H1 (cell line): ENCODE data around the gene CFB. TPM values are rescaled to one million over a fixed set of nuclear protein-coding genes. Genes with fewer than 3 reads are reported as not detected.

Experiments
- ASH2L ChIP-seq: fragments of 200-600, 300-600 bp; sonication (generic); IDR thresholded peaks from one replicate; pipeline ENCODE4 v1.7.1; 2017; ENCODE audit warnings: low read length
- BACH1 ChIP-seq: IDR thresholded peaks from 2 replicates; pipeline ENCODE4 v1.6.1; 2012; ENCODE audit warnings: low read length, improper control_type of control experiment
- BCL11A ChIP-seq, 2 experiments: IDR thresholded peaks; one replicate each; pipeline ENCODE4 v1.6.1; 2011; ENCODE audit warnings: low read depth in 2 of 2, low read length in 2 of 2, mild to moderate bottlenecking in 2 of 2
- CBX5 ChIP-seq: fragments of 300-800, 300-1000 bp; sonication (generic); IDR thresholded peaks from 2 replicates; pipeline ENCODE4 v1.7.1; 2016; ENCODE audit warnings: antibody characterized with exemption, low read length, low read depth
- CHD1 ChIP-seq: IDR thresholded peaks from 2 replicates; pipeline ENCODE4 v1.6.1; 2012; ENCODE audit warnings: low read depth, low read length, improper control_type of control experiment
- CREB1 ChIP-seq: IDR thresholded peaks from 2 replicates; pipeline ENCODE4 v1.6.1; 2012; ENCODE audit warnings: inconsistent platforms
- EZH2 ChIP-seq: fragments of 200-600 bp; sonication (generic); IDR thresholded peaks from 2 replicates; pipeline ENCODE4 v1.7.1; 2012; ENCODE audit warnings: low read depth, mild to moderate bottlenecking, moderate library complexity, low read length, inconsistent platforms; ENCODE audit not compliant: severe bottlenecking
- GABPA ChIP-seq: IDR thresholded peaks from 2 replicates; pipeline ENCODE4 v1.6.1; 2011; ENCODE audit warnings: mild to moderate bottlenecking, low read length, moderate library complexity, borderline replicate concordance; ENCODE audit not compliant: insufficient read depth
- GTF2F1 ChIP-seq: IDR thresholded peaks from 2 replicates; pipeline ENCODE4 v1.6.1; 2012; ENCODE audit warnings: low read depth, low read length, improper control_type of control experiment, borderline replicate concordance
- JUN ChIP-seq: IDR thresholded peaks from 2 replicates; pipeline ENCODE4 v1.6.1; 2011; ENCODE audit warnings: low read depth, mild to moderate bottlenecking, improper control_type of control experiment, low read length
- KDM1A ChIP-seq: fragments of 200-600, 300-600 bp; sonication (generic); IDR thresholded peaks from 2 replicates; pipeline ENCODE4 v1.7.1; 2016; ENCODE audit warnings: mild to moderate bottlenecking, low read length, borderline replicate concordance
- KDM4A ChIP-seq: IDR thresholded peaks from one replicate; pipeline ENCODE4 v1.7.1; 2012; ENCODE audit warnings: low read depth, mild to moderate bottlenecking, moderate library complexity, low read length, inconsistent platforms; ENCODE audit not compliant: severe bottlenecking
- KDM5A ChIP-seq: fragments of 200-600 bp; IDR thresholded peaks from 2 replicates; pipeline ENCODE4 v1.7.1; 2012; ENCODE audit warnings: mild to moderate bottlenecking, low read length, inconsistent platforms, mixed read lengths
- POLR2A ChIP-seq, 2 experiments: IDR thresholded peaks; 1 replicate in 1 of 2; 2 replicates in 1 of 2; pipeline ENCODE4 v1.6.1; 2011; ENCODE audit warnings: low read depth in 2 of 2, low read length in 2 of 2, mild to moderate bottlenecking in 2 of 2; ENCODE audit errors: control extremely low read depth in 1 of 2
- POLR2AphosphoS5 ChIP-seq: IDR thresholded peaks from 2 replicates; pipeline ENCODE4 v1.6.1; 2011; ENCODE audit warnings: low read depth, low read length
- POU5F1 ChIP-seq: IDR thresholded peaks from 2 replicates; pipeline ENCODE4 v1.6.1; 2011; ENCODE audit warnings: low read depth, mild to moderate bottlenecking, low read length, moderate library complexity
- RFX5 ChIP-seq: IDR thresholded peaks from 2 replicates; pipeline ENCODE4 v1.6.1; 2011; ENCODE audit warnings: low read depth, low read length, improper control_type of control experiment, borderline replicate concordance
- RXRA ChIP-seq: IDR thresholded peaks from 2 replicates; pipeline ENCODE4 v1.6.1; 2011; ENCODE audit warnings: low read depth, mild to moderate bottlenecking, low read length, moderate library complexity; ENCODE audit not compliant: insufficient read depth
- SP2 ChIP-seq: IDR thresholded peaks from 2 replicates; pipeline ENCODE4 v1.6.1; 2012; ENCODE audit warnings: mild to moderate bottlenecking, low read length, inconsistent platforms
- TAF1 ChIP-seq: IDR thresholded peaks from 2 replicates; pipeline ENCODE4 v1.6.1; 2011; ENCODE audit warnings: mild to moderate bottlenecking, low read depth, low read length
- TAF7 ChIP-seq: optimal IDR thresholded peaks from 2 replicates; pipeline ENCODE3; 2011; ENCODE audit warnings: low read depth, mild to moderate bottlenecking, inconsistent platforms, low read length, moderate library complexity, borderline replicate concordance
- USF2 ChIP-seq: IDR thresholded peaks from 2 replicates; pipeline ENCODE4 v1.6.1; 2011; ENCODE audit warnings: low read length, improper control_type of control experiment
- polyA plus RNA-seq, 7 experiments: library from polyadenylated mRNA; depleted of rRNA in 3 of 7; stranded (reverse) in 5 of 7; unstranded in 2 of 7; fragments of >200 nt in 5 of 7; fragments of 200-250 nt in 2 of 7; gene quantifications; 1 replicate in 5 of 7; 2 replicates in 1 of 7; 4 replicates in 1 of 7; pipeline versions ENCODE4 v1.2.1 to v1.2.3, GENCODE V29; 2011 to 2013; ENCODE audit warnings: missing spikeins in 2 of 7, mixed read lengths in 2 of 7
- total RNA-seq: library from RNA; stranded (reverse); fragmentation: NEBNext Ultra II Directional; extraction: Animal tissue kit (Norgen Biotek cat#: 25700); gene quantifications from 2 replicates; pipeline ENCODE4 v1.2.1, GENCODE V29; 2021
- TF ChIP-seq, protein P1 (sequence below), 3 experiments: IDR thresholded peaks; 1 replicate in 2 of 3; 2 replicates in 1 of 3; pipeline versions ENCODE4 v1.5.1 to v1.6.1; 2011; ENCODE audit warnings: low read length in 3 of 3, mild to moderate bottlenecking in 3 of 3, inconsistent platforms in 2 of 3, low read depth in 1 of 3, moderate library complexity in 1 of 3; ENCODE audit not compliant: insufficient read depth in 1 of 3; ENCODE audit errors: control extremely low read depth in 1 of 3

Gene CFB
- total and polyA plus RNA-seq, 2 of the 8 experiments (the other 6 are each of a cell fraction or from before 2014, with no cell fraction given) = 0.09 TPM; not detected in 1

GRCh38 chr6:31901953-31902643 is 43.8 kb upstream of the CFB start, which contains the start of gene ZBTB12 (continued):
- TF ChIP-seq SP2 (no peak), TAF1 (no peak), TAF7 (no peak), CBX5 (no peak), GABPA (no peak), POU5F1 (no peak), GTF2F1 (no peak), KDM1A (no peak), USF2 (no peak), ASH2L (peak; percentile 66), KDM5A (no peak), POLR2A (IDR thresholded peaks at IDR 0.05; ENCODE audit: control extremely low read depth in 1 of 2, low read depth in 2 of 2, low read length in 2 of 2) (no peak), CHD1 (no peak), BACH1 (no peak; the same call in 1 of the 2 replicates), RXRA (no peak), JUN (no peak), RFX5 (no peak), POLR2AphosphoS5 (no peak), BCL11A (IDR thresholded peaks at IDR 0.05; ENCODE audit: low read depth in 2 of 2, low read length in 2 of 2) (no peak), KDM4A (peak; percentile 45), CREB1 (no peak; the same call in 1 of the 2 replicates), EZH2 (no peak)
- TF ChIP-seq, protein P1, sequence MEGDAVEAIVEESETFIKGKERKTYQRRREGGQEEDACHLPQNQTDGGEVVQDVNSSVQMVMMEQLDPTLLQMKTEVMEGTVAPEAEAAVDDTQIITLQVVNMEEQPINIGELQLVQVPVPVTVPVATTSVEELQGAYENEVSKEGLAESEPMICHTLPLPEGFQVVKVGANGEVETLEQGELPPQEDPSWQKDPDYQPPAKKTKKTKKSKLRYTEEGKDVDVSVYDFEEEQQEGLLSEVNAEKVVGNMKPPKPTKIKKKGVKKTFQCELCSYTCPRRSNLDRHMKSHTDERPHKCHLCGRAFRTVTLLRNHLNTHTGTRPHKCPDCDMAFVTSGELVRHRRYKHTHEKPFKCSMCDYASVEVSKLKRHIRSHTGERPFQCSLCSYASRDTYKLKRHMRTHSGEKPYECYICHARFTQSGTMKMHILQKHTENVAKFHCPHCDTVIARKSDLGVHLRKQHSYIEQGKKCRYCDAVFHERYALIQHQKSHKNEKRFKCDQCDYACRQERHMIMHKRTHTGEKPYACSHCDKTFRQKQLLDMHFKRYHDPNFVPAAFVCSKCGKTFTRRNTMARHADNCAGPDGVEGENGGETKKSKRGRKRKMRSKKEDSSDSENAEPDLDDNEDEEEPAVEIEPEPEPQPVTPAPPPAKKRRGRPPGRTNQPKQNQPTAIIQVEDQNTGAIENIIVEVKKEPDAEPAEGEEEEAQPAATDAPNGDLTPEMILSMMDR (IDR thresholded peaks at IDR 0.05; ENCODE audit: control extremely low read depth in 1 of 3, insufficient read depth in 1 of 3, low read depth in 1 of 3, low read length in 3 of 3) = no peak
